Activated T-helper 1 cell treated with anti-CD3 and anti-CD28 coated beads, Interleukin-12 subunit alpha, Interleukin-12 subunit beta, Interleukin-2, Interleukin-4 antibody, amounts not matched to agents 30 ng/mL and 10 ng/mL and 1 ng/mL, durations not matched to agents 14 hours and 24 hours and 36 hours (primary cell): ENCODE measurements around the gene BLACAT1. TPM values are rescaled to one million over a fixed set of nuclear protein-coding genes. Genes with fewer than 3 reads are reported as not detected.
A peak's percentile ranks its signal among the peaks of the same experiment; 100 is the strongest.
"Not testable (repeated sequence)": the region's sequence is repeated elsewhere in the genome, so short reads cannot be mapped to it uniquely, and the experiment has no call there.

Source experiments
- DNase-seq: peaks from one replicate; pipeline ENCODE4 v3.0.0; 2021; ENCODE audit warnings: low spot score
- H3K27ac Mint-ChIP-seq: one replicate; pipeline ENCODE4 v1.8.0; 2021; ENCODE audit warnings: mild to moderate bottlenecking, mixed read lengths
- H3K27me3 Mint-ChIP-seq: one replicate; pipeline ENCODE4 v1.8.0; 2022; ENCODE audit warnings: mild to moderate bottlenecking, moderate library complexity, mixed read lengths; ENCODE audit not compliant: insufficient read depth
- H3K36me3 Mint-ChIP-seq: one replicate; pipeline ENCODE4 v1.8.0; 2021; ENCODE audit warnings: low read depth, mixed read lengths
- H3K4me1 Mint-ChIP-seq: one replicate; pipeline ENCODE4 v1.8.0; 2021; ENCODE audit warnings: low read depth, mixed read lengths
- H3K4me3 Mint-ChIP-seq: one replicate; pipeline ENCODE4 v1.8.0; 2021; ENCODE audit warnings: mild to moderate bottlenecking, moderate library complexity, mixed read lengths
- H3K9me3 Mint-ChIP-seq: one replicate; pipeline ENCODE4 v1.8.0; 2021; ENCODE audit warnings: mixed read lengths
- intact Hi-C: fragments of 100-400 bp; cut with micrococcal nuclease; formaldehyde crosslinking; loops from one replicate; pipeline ENCODE4 v1.15.1; 2024
- total RNA-seq: library from RNA; stranded (reverse); gene quantifications from 2 replicates; pipeline ENCODE4 v1.2.3, GENCODE V29; 2022

The BLACAT1 gene
- total RNA-seq, 1 donor from 2014 or later, result 0.16 TPM

- intact Hi-C loops, result loop anchor here (2.0 to 10.0 kb wide), 2 partner anchors 40 to 176 kb away; no protein-coding TSS in a partner anchor
- Mint-ChIP-seq H3K4me3 (peak overlapping the region; percentile 63), H3K4me1 (peaks cover 15% of the 10 kb centered on the region), H3K27ac (peak overlapping the region; percentile 83), H3K9me3 (no peaks in the 10 kb centered on the region), H3K36me3 (no peaks in the 10 kb centered on the region), H3K27me3 (peaks cover 10% of the 10 kb centered on the region)
- peak; percentile 66 for DNase-seq
Measured at GRCh38 chr1:205440476-205441317, 15.1 kb downstream of the BLACAT1 start.

- Mint-ChIP-seq H3K9me3 (no peaks in the 10 kb centered on the region), H3K27me3 (peaks cover 10% of the 10 kb centered on the region), H3K4me3 (no peak overlapping the region), H3K4me1 (peaks cover 15% of the 10 kb centered on the region), H3K36me3 (no peaks in the 10 kb centered on the region), H3K27ac (peak overlapping the region; percentile 83)
- intact Hi-C loops, result loop anchor here (2.0 to 10.0 kb wide), 2 partner anchors 41 to 175 kb away; no protein-coding TSS in a partner anchor
- no peak for DNase-seq
Measured at GRCh38 chr1:205440121-205440475, 15.7 kb downstream of the BLACAT1 start.

DNA sequence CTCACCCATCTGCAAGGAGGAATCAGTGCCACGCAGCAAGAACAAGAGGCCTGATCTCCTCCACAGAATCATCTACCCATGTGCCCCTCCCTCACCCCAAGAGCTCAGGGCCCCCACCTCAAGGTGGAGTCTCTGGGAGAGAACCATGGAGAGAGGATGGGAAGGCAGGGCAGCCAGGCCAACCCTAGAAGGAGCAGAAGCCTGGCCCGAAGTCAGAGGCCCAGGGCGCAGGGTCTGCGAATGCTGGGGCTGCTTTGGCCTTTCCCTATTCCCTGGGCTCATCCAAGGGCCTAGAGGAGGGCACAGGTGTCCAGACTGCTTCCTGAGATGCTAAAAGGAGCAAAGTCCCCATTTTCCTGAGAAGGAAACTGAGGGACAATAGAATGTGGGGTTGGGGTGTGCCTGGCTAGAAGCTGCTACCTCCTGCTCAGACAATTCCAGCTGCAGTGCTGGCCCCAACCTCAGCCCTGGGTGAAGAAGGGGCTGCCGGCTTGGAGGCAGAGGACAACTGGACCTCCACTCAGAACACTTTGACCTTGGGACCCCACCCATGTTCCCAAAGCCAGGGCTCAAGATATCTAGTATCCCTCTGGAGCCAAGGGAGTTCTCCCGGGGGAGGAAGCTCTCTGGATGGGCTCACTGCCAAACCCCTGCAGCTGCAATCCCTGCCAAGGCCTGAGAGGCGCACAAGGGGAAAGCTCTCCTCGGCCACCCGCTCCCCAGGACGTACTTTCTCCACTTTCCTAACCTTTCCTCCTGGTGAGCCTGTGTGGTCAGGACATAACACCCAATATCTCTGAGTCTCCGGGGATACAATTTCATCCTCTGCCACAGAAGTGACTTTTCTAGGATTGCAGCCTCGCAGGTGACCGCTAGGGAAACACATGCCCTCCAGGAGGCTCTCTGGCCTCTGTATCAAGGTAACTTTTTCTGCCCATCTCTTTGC is 17.4 kb downstream of the BLACAT1 start:
- no peak overlapping the region for H3K4me3 Mint-ChIP-seq
- H3K9me3 Mint-ChIP-seq, result no peaks in the 10 kb centered on the region
- DNase-seq, result no peak
- H3K36me3 Mint-ChIP-seq, result no peaks in the 10 kb centered on the region
- peaks cover 14% of the 10 kb centered on the region for H3K27me3 Mint-ChIP-seq
- H3K27ac Mint-ChIP-seq, result no peak overlapping the region
- peaks cover 15% of the 10 kb centered on the region for H3K4me1 Mint-ChIP-seq
- intact Hi-C loops, result no loop called here

DNA sequence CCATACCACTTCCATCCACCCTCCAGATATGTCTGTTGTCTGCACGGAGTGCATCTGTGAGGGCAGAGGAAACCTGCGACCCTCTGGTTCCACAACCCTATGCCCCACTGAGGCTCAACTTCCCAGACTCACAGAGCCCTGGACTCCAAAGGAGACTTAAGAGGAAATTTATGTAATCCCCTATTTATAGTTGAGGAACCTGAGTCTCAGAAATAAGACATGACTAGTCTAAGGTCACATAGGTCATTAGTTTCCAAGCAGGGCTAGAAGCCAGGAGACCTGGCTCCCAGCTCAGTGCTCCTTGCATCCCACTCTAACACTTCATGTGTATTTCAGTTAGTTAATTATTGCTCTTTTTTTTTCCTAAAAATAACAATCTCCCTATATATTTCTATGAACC is 18.3 kb downstream of the BLACAT1 start:
- Mint-ChIP-seq H3K4me3 (no peak overlapping the region), H3K4me1 (peaks cover 15% of the 10 kb centered on the region), H3K27me3 (peaks cover 14% of the 10 kb centered on the region), H3K9me3 (no peaks in the 10 kb centered on the region), H3K27ac (no peak overlapping the region), H3K36me3 (no peaks in the 10 kb centered on the region)
- DNase-seq, result no peak
- intact Hi-C loops, result no loop called here

DNA sequence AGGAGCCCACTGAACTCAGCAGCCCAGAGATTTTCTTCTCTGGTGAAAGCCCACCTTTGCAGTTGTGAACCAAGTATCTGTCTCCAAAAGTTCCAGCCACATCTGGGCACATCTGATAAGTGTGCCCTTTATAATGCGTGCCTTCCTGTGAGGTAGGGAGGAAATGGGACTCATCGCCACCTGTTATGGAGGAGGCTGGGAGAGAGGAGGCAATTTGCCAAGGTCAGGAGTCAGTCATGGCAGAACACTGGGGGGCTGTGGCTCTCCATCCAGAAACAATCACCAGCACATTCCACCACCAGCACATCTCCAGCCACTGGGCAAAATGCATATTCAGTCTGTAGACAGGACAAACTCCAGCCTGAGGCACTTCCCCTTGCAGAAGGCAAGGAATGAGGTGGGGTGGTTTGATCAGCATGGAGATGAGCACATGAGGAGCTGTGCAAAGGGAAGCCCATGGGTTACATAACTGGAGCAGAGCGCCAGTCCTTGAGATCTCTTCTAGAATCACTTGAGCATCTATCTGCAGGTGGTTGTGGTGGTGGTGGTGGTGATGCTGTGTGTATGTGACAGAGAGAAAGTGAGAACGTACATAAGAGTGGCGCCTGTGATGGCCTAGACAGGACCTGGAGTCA is 19.0 kb downstream of the BLACAT1 start:
- Mint-ChIP-seq H3K4me1 (peaks cover 15% of the 10 kb centered on the region), H3K4me3 (no peak overlapping the region), H3K27me3 (peaks cover 20% of the 10 kb centered on the region), H3K36me3 (no peaks in the 10 kb centered on the region), H3K27ac (peak overlapping the region; percentile 27), H3K9me3 (no peaks in the 10 kb centered on the region)
- intact Hi-C loops, result no loop called here
- no peak for DNase-seq

DNA sequence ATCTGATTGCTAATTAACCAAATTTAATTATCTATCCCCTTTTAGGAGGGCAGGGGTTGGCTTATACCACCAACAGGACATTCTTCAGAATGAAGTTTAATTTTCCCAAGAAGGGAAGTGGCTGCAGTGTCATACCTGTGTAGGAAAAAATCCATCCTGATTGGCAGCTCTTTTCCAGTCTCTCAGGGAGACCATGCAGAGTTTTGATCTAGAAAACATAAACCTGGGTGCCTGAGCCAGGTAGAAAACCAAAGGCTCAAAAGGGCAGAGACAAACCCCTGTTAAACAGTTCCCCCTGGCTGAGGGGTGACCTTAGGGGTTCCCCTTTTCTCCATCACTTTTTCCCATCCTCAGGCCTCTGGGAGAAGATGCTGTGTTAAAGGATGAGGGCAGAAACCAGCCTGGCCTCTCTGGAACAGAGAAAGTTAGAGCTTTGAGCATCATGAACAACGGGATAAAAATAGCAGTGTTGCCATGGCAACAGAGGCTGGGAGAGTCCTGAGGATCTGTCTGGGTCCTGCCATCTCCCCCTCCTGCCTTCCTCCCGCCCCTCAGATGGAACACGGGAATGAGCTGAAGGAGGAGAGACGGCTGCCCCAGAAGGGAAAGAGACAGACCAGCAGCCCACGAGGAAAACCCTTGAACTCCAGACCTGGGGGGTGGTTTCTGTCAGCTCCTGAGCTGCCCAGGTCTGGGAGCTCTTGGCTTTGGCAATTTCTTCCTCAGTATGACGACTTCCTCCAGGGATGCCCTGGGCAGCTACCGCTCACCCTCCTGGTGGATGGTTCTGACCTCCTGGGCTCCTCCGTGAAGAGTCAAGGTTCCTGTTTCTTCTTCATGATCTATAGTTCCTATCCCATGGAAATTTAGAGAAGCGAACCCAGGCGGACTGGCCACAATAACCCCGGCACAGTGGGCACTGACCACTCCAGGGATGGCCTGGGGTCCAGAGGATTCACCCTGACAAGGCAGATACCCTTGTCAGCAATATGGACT is 20.0 kb downstream of the BLACAT1 start:
- Mint-ChIP-seq H3K36me3 (no peaks in the 10 kb centered on the region), H3K27me3 (peaks cover 24% of the 10 kb centered on the region), H3K4me3 (no peak overlapping the region), H3K9me3 (no peaks in the 10 kb centered on the region), H3K4me1 (peaks cover 12% of the 10 kb centered on the region), H3K27ac (no peak overlapping the region)
- intact Hi-C loops, result no loop called here
- no peak for DNase-seq

GRCh38 chr1:205434738-205435137 is 21.1 kb downstream of the BLACAT1 start:
- intact Hi-C loops, result no loop called here
- Mint-ChIP-seq H3K27ac (no peak overlapping the region), H3K36me3 (no peaks in the 10 kb centered on the region), H3K27me3 (peaks cover 31% of the 10 kb centered on the region), H3K4me3 (no peak overlapping the region), H3K9me3 (no peaks in the 10 kb centered on the region), H3K4me1 (peaks cover 15% of the 10 kb centered on the region)
- no peak for DNase-seq

DNA sequence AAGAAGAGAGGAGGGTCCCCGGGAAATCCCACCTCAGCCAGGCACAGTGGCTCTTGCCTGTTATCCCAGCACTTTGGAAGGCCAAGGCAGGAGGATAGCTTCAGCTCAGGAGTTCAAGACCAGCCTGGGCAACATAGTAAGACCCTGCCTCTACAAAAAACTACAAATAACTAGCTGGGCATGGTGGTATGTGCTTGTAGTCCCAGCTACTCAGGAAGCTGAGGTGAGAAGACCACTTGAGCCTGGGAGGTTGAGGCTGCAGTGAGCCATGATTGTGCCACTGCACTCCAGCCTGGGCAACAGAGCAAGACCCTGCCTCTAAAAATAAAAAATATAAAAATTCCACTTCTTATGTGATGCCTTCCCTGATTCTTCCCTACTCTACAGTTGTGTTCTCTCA is 23.2 kb downstream of the BLACAT1 start:
- H3K4me1 Mint-ChIP-seq, result peaks cover 16% of the 10 kb centered on the region
- DNase-seq, intact Hi-C loops, H3K4me3 Mint-ChIP-seq, H3K36me3 Mint-ChIP-seq, H3K9me3 Mint-ChIP-seq, H3K27ac Mint-ChIP-seq: not testable (repeated sequence)
- H3K27me3 Mint-ChIP-seq, result peaks cover 40% of the 10 kb centered on the region

- Mint-ChIP-seq H3K36me3 (no peaks in the 10 kb centered on the region), H3K4me1 (peaks cover 16% of the 10 kb centered on the region), H3K4me3 (no peak overlapping the region), H3K27me3 (peaks cover 39% of the 10 kb centered on the region), H3K27ac (no peak overlapping the region), H3K9me3 (no peaks in the 10 kb centered on the region)
- no peak for DNase-seq
- intact Hi-C loops, result no loop called here
Measured at GRCh38 chr1:205432116-205432515, 23.7 kb downstream of the BLACAT1 start.

GRCh38 chr1:205430696-205431305 is 25.0 kb downstream of the BLACAT1 start:
- H3K27ac Mint-ChIP-seq, result no peak overlapping the region
- no peaks in the 10 kb centered on the region for H3K36me3 Mint-ChIP-seq
- peak overlapping the region; percentile 84 for H3K4me3 Mint-ChIP-seq
- intact Hi-C loops, result loop anchor here (1.0 kb wide), 1 partner anchor 76 kb away; no protein-coding TSS in a partner anchor
- no peaks in the 10 kb centered on the region for H3K9me3 Mint-ChIP-seq
- peak; percentile 27 for DNase-seq
- H3K4me1 Mint-ChIP-seq, result peaks cover 16% of the 10 kb centered on the region
- peaks cover 38% of the 10 kb centered on the region for H3K27me3 Mint-ChIP-seq

DNA sequence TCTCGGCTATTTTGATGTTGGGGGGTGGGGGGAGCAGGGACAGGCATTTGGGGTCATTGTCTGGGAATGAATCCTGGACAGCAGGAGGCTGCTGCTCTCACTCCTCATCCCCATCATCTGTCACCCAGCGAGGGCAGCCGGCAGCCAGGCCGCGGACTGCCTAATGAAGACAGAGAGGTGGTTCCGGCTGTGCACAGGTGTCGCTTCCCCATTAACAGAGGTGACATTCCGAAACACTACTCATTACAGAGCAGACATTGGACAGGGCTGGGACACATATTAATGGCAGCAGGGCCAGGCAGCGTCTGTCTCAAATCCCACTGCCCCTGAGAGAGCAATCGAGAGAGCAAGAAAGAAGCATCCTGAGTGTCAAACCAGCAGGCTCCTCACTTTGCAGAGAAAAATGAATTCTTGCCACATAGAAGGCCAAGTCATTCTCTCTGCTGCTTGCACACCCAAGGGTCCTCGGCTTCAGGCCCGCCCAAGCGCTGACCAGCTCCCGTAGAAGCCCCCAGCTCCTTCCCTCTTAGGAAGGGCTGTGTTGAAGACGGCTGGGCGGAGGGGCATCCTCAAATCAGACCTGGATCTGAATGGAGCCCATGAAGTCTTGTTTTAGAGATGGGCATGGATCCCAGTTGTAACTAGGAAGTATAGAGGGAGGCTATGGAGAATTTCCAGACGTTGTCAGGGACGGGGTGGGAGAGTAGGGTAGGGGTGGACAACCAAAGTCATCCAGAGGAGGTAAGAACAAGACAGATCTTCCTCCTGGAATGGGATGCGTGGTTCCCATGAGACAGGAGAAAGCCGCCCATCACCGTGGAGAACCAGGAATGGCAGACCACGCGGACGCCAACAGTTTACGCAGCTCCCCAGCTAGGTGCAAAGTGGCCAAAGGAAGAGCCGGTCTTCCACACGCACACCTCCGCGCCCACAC is 25.8 kb downstream of the BLACAT1 start:
- intact Hi-C loops, result no loop called here
- no peak for DNase-seq
- Mint-ChIP-seq H3K27me3 (peaks cover 42% of the 10 kb centered on the region), H3K4me3 (peak overlapping the region; percentile 68), H3K4me1 (peaks cover 16% of the 10 kb centered on the region), H3K27ac (no peak overlapping the region), H3K9me3 (no peaks in the 10 kb centered on the region), H3K36me3 (no peaks in the 10 kb centered on the region)
